H9 (cell line): ENCODE results near the gene SRSF10. TPM values are rescaled to one million over a fixed set of nuclear protein-coding genes. Genes with fewer than 3 reads are reported as not detected.
"Not testable (repeated sequence)": the region's sequence is repeated elsewhere in the genome, so short reads cannot be mapped to it uniquely, and the experiment has no call there.

ENCODE experiments used
- DNase-seq: peaks from one replicate; pipeline ENCODE4 v3.0.0-alpha.2; 2017
- H2AFZ ChIP-seq: one replicate; pipeline ENCODE4 v1.6.1; 2013; ENCODE audit warnings: mild to moderate bottlenecking, low read length, control low read depth, moderate library complexity
- H2AK5ac ChIP-seq: 2 replicates; pipeline ENCODE4 v1.6.1; 2013; ENCODE audit warnings: low read length, control low read depth, mixed read lengths; ENCODE audit not compliant: insufficient read length
- H2BK120ac ChIP-seq: one replicate; pipeline ENCODE4 v1.6.1; 2013; ENCODE audit warnings: low read depth, mild to moderate bottlenecking, low read length, control low read depth, inconsistent platforms; ENCODE audit not compliant: poor library complexity, severe bottlenecking
- H2BK12ac ChIP-seq: 2 replicates; pipeline ENCODE4 v1.6.1; 2013; ENCODE audit warnings: low read length, control low read depth, mixed read lengths, low read depth; ENCODE audit not compliant: insufficient read length
- H2BK15ac ChIP-seq: 2 replicates; pipeline ENCODE4 v1.6.1; 2013; ENCODE audit warnings: low read depth, low read length, control low read depth
- H2BK20ac ChIP-seq: one replicate; pipeline ENCODE4 v1.6.1; 2013; ENCODE audit warnings: low read depth, mild to moderate bottlenecking, low read length, control low read depth, inconsistent platforms; ENCODE audit not compliant: poor library complexity, severe bottlenecking
- H2BK5ac ChIP-seq: 2 replicates; pipeline ENCODE4 v1.6.1; 2013; ENCODE audit warnings: low read length, control low read depth, mixed read lengths; ENCODE audit not compliant: insufficient read length
- H3K14ac ChIP-seq: 2 replicates; pipeline ENCODE4 v1.6.1; 2013; ENCODE audit warnings: low read length, control low read depth; ENCODE audit not compliant: insufficient read depth
- H3K18ac ChIP-seq: 2 replicates; pipeline ENCODE4 v1.6.1; 2013; ENCODE audit warnings: low read depth, mild to moderate bottlenecking, mixed read lengths, low read length, control low read depth; ENCODE audit not compliant: insufficient read length
- H3K23ac ChIP-seq: 2 replicates; pipeline ENCODE4 v1.6.1; 2013; ENCODE audit warnings: low read length, control low read depth, mixed read lengths, low read depth; ENCODE audit not compliant: insufficient read length
- H3K23me2 ChIP-seq: 2 replicates; pipeline ENCODE4 v1.6.1; 2013; ENCODE audit warnings: low read depth, mild to moderate bottlenecking, mixed read lengths, low read length, control low read depth; ENCODE audit not compliant: insufficient read length, poor library complexity, severe bottlenecking
- H3K27ac ChIP-seq: 2 replicates; pipeline ENCODE4 v1.5.1; 2013; ENCODE audit warnings: low read length, control low read depth, mixed read lengths, low read depth; ENCODE audit not compliant: insufficient read length
- H3K27me3 ChIP-seq: 2 replicates; pipeline ENCODE4 v1.6.1; 2013; ENCODE audit warnings: low read length, control low read depth, inconsistent platforms; ENCODE audit not compliant: insufficient read depth
- H3K4ac ChIP-seq: 2 replicates; pipeline ENCODE4 v1.6.1; 2013; ENCODE audit warnings: low read depth, mild to moderate bottlenecking, control low read depth, inconsistent platforms, low read length, moderate library complexity
- H3K4me1 ChIP-seq: 2 replicates; pipeline ENCODE4 v1.6.1; 2013; ENCODE audit warnings: low read length, control low read depth, inconsistent platforms; ENCODE audit not compliant: insufficient read depth
- H3K4me2 ChIP-seq: 2 replicates; pipeline ENCODE4 v1.6.1; 2013; ENCODE audit warnings: low read length, control low read depth, mixed read lengths; ENCODE audit not compliant: insufficient read length, insufficient read depth
- H3K56ac ChIP-seq: 2 replicates; pipeline ENCODE4 v1.6.1; 2013; ENCODE audit warnings: low read depth, mild to moderate bottlenecking, mixed read lengths, low read length, control low read depth; ENCODE audit not compliant: insufficient read length
- H3K79me1 ChIP-seq: 2 replicates; pipeline ENCODE4 v1.6.1; 2013; ENCODE audit warnings: low read depth, mild to moderate bottlenecking, moderate library complexity, low read length, control low read depth, inconsistent platforms; ENCODE audit not compliant: insufficient read depth, poor library complexity, severe bottlenecking
- H3K79me2 ChIP-seq: 2 replicates; pipeline ENCODE4 v1.6.1; 2013; ENCODE audit warnings: low read length, control low read depth, inconsistent platforms; ENCODE audit not compliant: insufficient read depth
- H3K9ac ChIP-seq: 2 replicates; pipeline ENCODE4 v1.6.1; 2013; ENCODE audit warnings: low read length, control low read depth, mixed read lengths; ENCODE audit not compliant: insufficient read length; ENCODE audit errors: extremely low read depth
- H3K9me3 ChIP-seq: one replicate; pipeline ENCODE4 v1.6.1; 2013; ENCODE audit warnings: low read depth, low read length, inconsistent platforms; ENCODE audit not compliant: control insufficient read depth
- H3T11ph ChIP-seq: one replicate; pipeline ENCODE4 v1.6.1; 2013; ENCODE audit warnings: mild to moderate bottlenecking, low read length, control low read depth, inconsistent platforms
- H4K20me1 ChIP-seq: one replicate; pipeline ENCODE4 v1.6.1; 2013; ENCODE audit not compliant: control insufficient read depth, insufficient read length, insufficient read depth
- H4K5ac ChIP-seq: 2 replicates; pipeline ENCODE4 v1.6.1; 2013; ENCODE audit warnings: low read depth, mild to moderate bottlenecking, mixed read lengths, low read length, control low read depth; ENCODE audit not compliant: insufficient read length
- H4K8ac ChIP-seq: replicated peaks from 2 replicates; pipeline ENCODE4 v1.6.1; 2013; ENCODE audit warnings: low read length, control low read depth, mixed read lengths, low read depth; ENCODE audit not compliant: insufficient read length
- H4K91ac ChIP-seq: 2 replicates; pipeline ENCODE4 v1.6.1; 2013; ENCODE audit warnings: low read depth, mild to moderate bottlenecking, moderate library complexity, mixed read lengths, low read length, control low read depth; ENCODE audit not compliant: insufficient read length
- H3K27ac Mint-ChIP-seq, 3 experiments: 2 replicates in 2 of 3; 3 replicates in 1 of 3; pipeline ENCODE4 v1.8.0; 2020 to 2021; ENCODE audit warnings: mixed read lengths in 3 of 3, mild to moderate bottlenecking in 1 of 3, moderate library complexity in 1 of 3
- H3K27me3 Mint-ChIP-seq: 2 replicates; pipeline ENCODE4 v1.8.0; 2021; ENCODE audit warnings: low read depth, mild to moderate bottlenecking, moderate library complexity, mixed read lengths
- H3K36me3 Mint-ChIP-seq, 3 experiments: 2 replicates in 2 of 3; 3 replicates in 1 of 3; pipeline ENCODE4 v1.8.0; 2020 to 2021; ENCODE audit warnings: low read depth in 3 of 3, mixed read lengths in 3 of 3; ENCODE audit not compliant: insufficient read depth in 1 of 3
- H3K4me1 Mint-ChIP-seq, 2 experiments: 2 replicates each; pipeline ENCODE4 v1.8.0; 2020; ENCODE audit warnings: mixed read lengths in 2 of 2
- H3K4me3 Mint-ChIP-seq, 2 experiments: 2 replicates in 1 of 2; 3 replicates in 1 of 2; pipeline ENCODE4 v1.8.0; 2020 to 2021; ENCODE audit warnings: mild to moderate bottlenecking in 2 of 2, mixed read lengths in 2 of 2, moderate library complexity in 1 of 2
- H3K9me3 Mint-ChIP-seq, 2 experiments: 2 replicates in 1 of 2; 3 replicates in 1 of 2; pipeline ENCODE4 v1.8.0; 2020; ENCODE audit warnings: mild to moderate bottlenecking in 2 of 2, mixed read lengths in 2 of 2, moderate library complexity in 1 of 2
- CTCF ChIP-seq: fragments of 200-600 bp; sonication (generic); conservative IDR thresholded peaks from 3 replicates; pipeline ENCODE4 v1.8.0; 2021; ENCODE audit warnings: antibody characterized with exemption, mild to moderate bottlenecking
- WGBS: extraction: QIAGEN DNeasy Blood & Tissue Kit; methylation state at CpG from one replicate; pipeline ENCODE4 v1.1.7; 2013; ENCODE audit warnings: missing lambda C conversion rate, low lambda C conversion rate, mixed read lengths; ENCODE audit not compliant: insufficient read length; ENCODE audit errors: extremely low coverage; 5-methylcytosine and 5-hydroxymethylcytosine counted together
- total RNA-seq: library from RNA; stranded (reverse); gene quantifications from 2 replicates; pipeline ENCODE4 v1.2.1, GENCODE V29; 2021

Gene SRSF10
- total RNA-seq, 1 experiment from 2014 or later = 238 TPM

- no peak for DNase-seq
- no peak overlapping the region for H2BK15ac ChIP-seq
- H3K9ac ChIP-seq = no peak overlapping the region
- peaks cover 9 to 10% of the 10 kb centered on the region in 2 experiments; a peak in 3 of 5 replicates for H3K9me3 Mint-ChIP-seq
- peaks cover 2 to 6% (median 4%) of the 10 kb centered on the region in 3 experiments; a peak in 3 of 7 replicates for H3K36me3 Mint-ChIP-seq
- no peak overlapping the region for H2AK5ac ChIP-seq
- H4K91ac ChIP-seq = no peak overlapping the region
- H3K4me1 Mint-ChIP-seq = peaks cover 15 to 24% of the 10 kb centered on the region in 2 experiments
- H3T11ph ChIP-seq = no peak overlapping the region
- H4K8ac ChIP-seq = no peak overlapping the region
- WGBS = no CpG with 5 or more reads among the region's 13 CpGs
- H2BK12ac ChIP-seq = no peak overlapping the region
- no peak overlapping the region for H2AFZ ChIP-seq
- H3K56ac ChIP-seq = no peak overlapping the region
- H2BK120ac ChIP-seq = no peak overlapping the region
- H3K4ac ChIP-seq = no peak overlapping the region
- H3K4me1 ChIP-seq = no peaks in the 10 kb centered on the region
- no peaks in the 10 kb centered on the region for H3K27me3 ChIP-seq
- no peak overlapping the region for H2BK20ac ChIP-seq
- no peak overlapping the region for H3K18ac ChIP-seq
- no peak overlapping the region; a peak in 1 of 5 replicates for H3K4me3 Mint-ChIP-seq
- no peak overlapping the region for H3K4me2 ChIP-seq
- H3K79me1 ChIP-seq = no peaks in the 10 kb centered on the region
- no peaks in the 10 kb centered on the region for H4K20me1 ChIP-seq
- no peak overlapping the region for H4K5ac ChIP-seq
- TF ChIP-seq CTCF = no peak
- H3K9me3 ChIP-seq = no peaks in the 10 kb centered on the region
- H3K27me3 Mint-ChIP-seq = no peaks in the 10 kb centered on the region; the same call in 1 of the 2 replicates
- H3K23ac ChIP-seq = no peak overlapping the region
- no peaks in the 10 kb centered on the region for H3K23me2 ChIP-seq
- no peak overlapping the region for H3K27ac ChIP-seq
- H3K79me2 ChIP-seq = no peaks in the 10 kb centered on the region
- H3K27ac Mint-ChIP-seq = no peak overlapping the region
- H3K14ac ChIP-seq = no peak overlapping the region
- H2BK5ac ChIP-seq = no peak overlapping the region
Measured at GRCh38 chr1:23995431-23995837, 15.3 kb upstream of the SRSF10 start.

- not testable (repeated sequence) for H3K4me2 ChIP-seq, H3K27me3 Mint-ChIP-seq, H2BK5ac ChIP-seq, H3K4me1 ChIP-seq, H3K14ac ChIP-seq, H2AK5ac ChIP-seq, H3T11ph ChIP-seq, H2BK20ac ChIP-seq, H4K5ac ChIP-seq, H3K9ac ChIP-seq, H2BK15ac ChIP-seq, H3K23me2 ChIP-seq, H4K91ac ChIP-seq, H3K4me3 Mint-ChIP-seq, H3K4ac ChIP-seq, H2BK120ac ChIP-seq, H3K56ac ChIP-seq, H3K79me2 ChIP-seq, H3K27me3 ChIP-seq, H3K9me3 ChIP-seq, H2BK12ac ChIP-seq, H3K79me1 ChIP-seq, H3K27ac ChIP-seq, DNase-seq, H4K8ac ChIP-seq, H2AFZ ChIP-seq, H4K20me1 ChIP-seq, H3K27ac Mint-ChIP-seq, H3K18ac ChIP-seq, H3K4me1 Mint-ChIP-seq, H3K23ac ChIP-seq
- Mint-ChIP-seq H3K36me3 (peaks cover 2 to 12% (median 4%) of the 10 kb centered on the region in 3 experiments; a peak in 3 of 7 replicates), H3K9me3 (peaks cover 14 to 15% of the 10 kb centered on the region in 2 experiments; a peak in 4 of 5 replicates)
- no CpG with 5 or more reads among the region's 13 CpGs for WGBS
Measured at GRCh38 chr1:23992011-23992410, 11.9 kb upstream of the SRSF10 start.
